AG04450 (cell line): ENCODE results near the gene EML6. TPM values are rescaled to one million over a fixed set of nuclear protein-coding genes. Genes with fewer than 3 reads are reported as not detected.

ENCODE experiments used
- CTCF ChIA-PET: fragments of 300-600, 350-600 bp; formaldehyde crosslinking; extraction: SDS; loops from one replicate; lab custom pipeline; 2022; ENCODE audit warnings: antibody characterized with exemption, inconsistent platforms; lab: Charles Lee
- POLR2A ChIA-PET: fragments of 350-600 bp; formaldehyde crosslinking; extraction: SDS; loops from one replicate; lab custom pipeline; 2021; ENCODE audit warnings: antibody characterized with exemption, inconsistent platforms; lab: Yijun Ruan, JAX
- DNase-seq: peaks from one replicate; pipeline ENCODE4 v3.0.0-alpha.2; 2011; ENCODE audit warnings: low read depth, low spot score
- H3K27ac ChIP-seq: one replicate; pipeline ENCODE4 v1.5.1; 2012; ENCODE audit warnings: low read depth, low read length, control low read depth
- H3K27me3 ChIP-seq: one replicate; pipeline ENCODE4 v1.6.0; 2012; ENCODE audit warnings: low read length; ENCODE audit not compliant: control insufficient read depth, insufficient read depth
- H3K4me3 ChIP-seq: 2 replicates; pipeline ENCODE4 v1.5.1; 2011; ENCODE audit warnings: mild to moderate bottlenecking, low read depth, low read length, control low read depth
- H3K9me3 ChIP-seq: 2 replicates; pipeline ENCODE4 v1.5.1; 2012; ENCODE audit warnings: low read length; ENCODE audit not compliant: control insufficient read depth, insufficient read depth
- CTCF ChIP-seq: IDR thresholded peaks from 2 replicates; pipeline ENCODE4 v1.5.1; 2011; ENCODE audit warnings: low read depth, low read length, control low read depth, inconsistent platforms
- polyA plus RNA-seq: library from polyadenylated mRNA; depleted of rRNA; stranded (reverse); fragments of >200 nt; gene quantifications from 2 replicates; pipeline ENCODE4 v1.2.3, GENCODE V29; 2011

The EML6 gene
- polyA plus RNA-seq, 1 experiment, result 0.30 TPM

- ChIA-PET CTCF (interaction anchor here (0.9 to 1.6 kb wide), 2 partner anchors 19 to 20 kb away, joined by 5 to 7 read pairs; no protein-coding TSS in a partner anchor), POLR2A (no interaction called here)
- no peaks in the 10 kb centered on the region for H3K27me3 ChIP-seq
- DNase-seq, result no peak
- no peaks in the 10 kb centered on the region for H3K9me3 ChIP-seq
- H3K27ac ChIP-seq, result no peak overlapping the region
- TF ChIP-seq CTCF, result no peak
- no peak overlapping the region for H3K4me3 ChIP-seq
Observed at GRCh38 chr2:54858021-54858681, 134.7 kb downstream of the EML6 start.

GRCh38 chr2:54859416-54859815, 136.0 kb downstream of the EML6 start:
- Histone ChIP-seq H3K27me3 (no peaks in the 10 kb centered on the region), H3K4me3 (no peak overlapping the region), H3K9me3 (no peaks in the 10 kb centered on the region), H3K27ac (no peak overlapping the region)
- no peak for DNase-seq
- ChIA-PET POLR2A (no interaction called here), CTCF (interaction anchor here (1.5 to 1.6 kb wide), 2 partner anchors 40 to 752 kb away, joined by 4 to 5 read pairs; no protein-coding TSS in a partner anchor)
- no peak for TF ChIP-seq CTCF

GRCh38 chr2:54859997-54860701, 136.7 kb downstream of the EML6 start:
- peak; percentile 53 for DNase-seq
- H3K27me3 ChIP-seq, result no peaks in the 10 kb centered on the region
- ChIA-PET POLR2A (interaction anchor here (0.6 kb wide), 1 partner anchor 758 kb away, joined by 3 read pairs; no protein-coding TSS in a partner anchor), CTCF (interaction anchor here (1.0 to 2.3 kb wide), 5 partner anchors 11 to 753 kb away, joined by 3 to 15 read pairs (median 4); no protein-coding TSS in a partner anchor)
- H3K27ac ChIP-seq, result no peak overlapping the region
- no peak for TF ChIP-seq CTCF
- H3K9me3 ChIP-seq, result no peaks in the 10 kb centered on the region
- H3K4me3 ChIP-seq, result no peak overlapping the region

- no peaks in the 10 kb centered on the region for H3K27me3 ChIP-seq
- CTCF ChIA-PET, result interaction anchor here (0.7 to 2.3 kb wide), 2 partner anchors 23 to 36 kb away, joined by 3 to 15 read pairs; no protein-coding TSS in a partner anchor
- no peak overlapping the region for H3K27ac ChIP-seq
- no peak overlapping the region for H3K4me3 ChIP-seq
- TF ChIP-seq CTCF, result no peak
- no peaks in the 10 kb centered on the region for H3K9me3 ChIP-seq
- POLR2A ChIA-PET, result no interaction called here
- DNase-seq, result no peak
Observed at GRCh38 chr2:54862229-54862628, 138.8 kb downstream of the EML6 start.

GRCh38 chr2:54862742-54863141, 139.3 kb downstream of the EML6 start:
- ChIA-PET POLR2A (no interaction called here), CTCF (interaction anchor here (0.7 kb wide), 1 partner anchor 37 kb away, joined by 3 read pairs; no protein-coding TSS in a partner anchor)
- Histone ChIP-seq H3K4me3 (no peak overlapping the region), H3K9me3 (no peaks in the 10 kb centered on the region), H3K27me3 (no peaks in the 10 kb centered on the region), H3K27ac (no peak overlapping the region)
- TF ChIP-seq CTCF, result no peak
- DNase-seq, result no peak
